ENCODE data around the gene C11orf52. TPM values are rescaled to one million over a fixed set of nuclear protein-coding genes. Genes with fewer than 3 reads are reported as not detected.

C11orf52 gene
- total and polyA plus RNA-seq, 2 donors (not counting 3 experiments of a cell fraction or from before 2014, with no cell fraction given): 0.31 to 0.76 TPM

DNA sequence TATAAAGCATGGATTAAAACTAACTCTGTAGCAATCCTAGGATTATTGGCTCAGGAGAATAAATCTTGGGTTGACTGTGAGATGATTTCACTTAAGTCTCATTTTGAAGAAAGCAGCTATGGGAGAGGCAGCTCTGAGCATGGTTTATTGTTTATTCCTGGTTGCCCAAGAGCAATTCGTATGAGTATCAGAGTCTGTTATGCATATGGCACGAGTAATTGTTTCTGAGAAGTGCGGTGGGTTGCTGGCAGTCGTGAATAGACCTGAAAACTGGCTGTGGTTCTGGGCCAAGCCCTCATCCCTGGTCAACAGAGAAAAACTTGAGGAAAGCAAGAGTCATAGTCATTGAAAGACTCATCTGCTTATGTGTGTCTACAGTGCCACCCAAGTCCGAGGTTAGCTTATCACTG is 45.2 kb downstream of the C11orf52 start:
- TF ChIP-seq POLR2A (IDR thresholded peaks at IDR 0.05; ENCODE audit: low read depth, low read length) (no peak), FOS (IDR thresholded peaks at IDR 0.05; ENCODE audit: borderline replicate concordance, insufficient read depth, low read length) (no peak), MAX (IDR thresholded peaks at IDR 0.05; ENCODE audit: insufficient read depth, insufficient read length) (no peak), GATA2 (IDR thresholded peaks at IDR 0.05; ENCODE audit: insufficient read depth, insufficient read length, low read depth, low read length) (no peak), EZH2 (IDR thresholded peaks at IDR 0.05; ENCODE audit: borderline replicate concordance, low read depth, low read length, severe bottlenecking) (no peak), JUN (IDR thresholded peaks at IDR 0.05; ENCODE audit: borderline replicate concordance, insufficient read depth, insufficient read length, low read depth) (no peak), MYC (IDR thresholded peaks at IDR 0.05; ENCODE audit: low read depth, low read length) (no peak), POLR2AphosphoS5 (IDR thresholded peaks at IDR 0.05; ENCODE audit: insufficient read depth, low read depth, low read length) (no peak)
- TF ChIP-seq, protein P1, sequence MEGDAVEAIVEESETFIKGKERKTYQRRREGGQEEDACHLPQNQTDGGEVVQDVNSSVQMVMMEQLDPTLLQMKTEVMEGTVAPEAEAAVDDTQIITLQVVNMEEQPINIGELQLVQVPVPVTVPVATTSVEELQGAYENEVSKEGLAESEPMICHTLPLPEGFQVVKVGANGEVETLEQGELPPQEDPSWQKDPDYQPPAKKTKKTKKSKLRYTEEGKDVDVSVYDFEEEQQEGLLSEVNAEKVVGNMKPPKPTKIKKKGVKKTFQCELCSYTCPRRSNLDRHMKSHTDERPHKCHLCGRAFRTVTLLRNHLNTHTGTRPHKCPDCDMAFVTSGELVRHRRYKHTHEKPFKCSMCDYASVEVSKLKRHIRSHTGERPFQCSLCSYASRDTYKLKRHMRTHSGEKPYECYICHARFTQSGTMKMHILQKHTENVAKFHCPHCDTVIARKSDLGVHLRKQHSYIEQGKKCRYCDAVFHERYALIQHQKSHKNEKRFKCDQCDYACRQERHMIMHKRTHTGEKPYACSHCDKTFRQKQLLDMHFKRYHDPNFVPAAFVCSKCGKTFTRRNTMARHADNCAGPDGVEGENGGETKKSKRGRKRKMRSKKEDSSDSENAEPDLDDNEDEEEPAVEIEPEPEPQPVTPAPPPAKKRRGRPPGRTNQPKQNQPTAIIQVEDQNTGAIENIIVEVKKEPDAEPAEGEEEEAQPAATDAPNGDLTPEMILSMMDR (IDR thresholded peaks at IDR 0.05; ENCODE audit: extremely low read depth in 1 of 2, insufficient read depth in 1 of 2, low read depth in 1 of 2, low read length in 2 of 2): no peak
- Histone ChIP-seq H3K9ac (replicated peaks; ENCODE audit: extremely low read depth, insufficient read depth, low read length) (no peak overlapping the region), H3K79me2 (ENCODE audit: control insufficient read depth, insufficient read depth, low read length) (no peaks in the 10 kb centered on the region), H3K4me1 (ENCODE audit: control insufficient read depth, extremely low read depth, insufficient read depth, low read length) (peaks cover 16% of the 10 kb centered on the region), H2AFZ (ENCODE audit: low read depth, low read length) (no peak overlapping the region), H3K9me3 (replicated peaks; ENCODE audit: control insufficient read depth, insufficient read depth, low read length) (no peaks in the 10 kb centered on the region), H3K27me3 (ENCODE audit: control insufficient read depth in 2 of 2, insufficient read depth in 2 of 2, low read length in 2 of 2) (no peaks in the 10 kb centered on the region), H3K27ac (ENCODE audit: insufficient read depth, low read depth, low read length) (no peak overlapping the region), H3K4me3 (replicated peaks in 1 of 3; ENCODE audit: insufficient read depth in 1 of 3, low read depth in 1 of 3, low read length in 3 of 3) (no peak overlapping the region), H4K20me1 (replicated peaks; ENCODE audit: control insufficient read depth, extremely low read depth, insufficient read depth, low read length) (no peaks in the 10 kb centered on the region), H3K4me2 (ENCODE audit: insufficient read depth, low read length) (no peak overlapping the region), H3K9me1 (replicated peaks; ENCODE audit: control insufficient read depth, extremely low read depth, insufficient read depth, low read length) (no peaks in the 10 kb centered on the region), H3K36me3 (ENCODE audit: control insufficient read depth in 2 of 2, extremely low read depth in 1 of 2, insufficient read depth in 2 of 2, low read length in 2 of 2) (no peaks in the 10 kb centered on the region)
- intact Hi-C loops (cut with micrococcal nuclease) (loop anchor here (2.0 kb wide), 1 partner anchor 13 kb away; no protein-coding TSS in a partner anchor), dilution Hi-C loops (cut with MboI; ENCODE audit: extremely low pct_ligation_motif_present, low sequenced_read_pairs) (no loop called here)
- POLR2A ChIA-PET: no interaction called here
- FAIRE-seq: no peak
- DNase-seq (ENCODE audit: low read depth, low spot score): no peak
- CTCF ChIA-PET: interaction anchor here (1.0 to 3.5 kb wide), 4 partner anchors 14 to 32 kb away, joined by 3 to 9 read pairs (median 6); no protein-coding TSS in a partner anchor
- no TSS peak for BruUV-seq (replicated peaks)
